MM.1S (cell line): Measurements from ENCODE around the gene RAB14.
A peak's percentile ranks its signal among the peaks of the same experiment; 100 is the strongest.

Source experiments
- DNase-seq: peaks from one replicate; pipeline ENCODE4 v3.0.0-alpha.2; 2015
- H2AFZ ChIP-seq: fragments of 300-600 bp; sonication (generic); 2 replicates; pipeline ENCODE4 v1.6.0; 2016; ENCODE audit warnings: antibody characterized with exemption, low read length
- H3F3A ChIP-seq: fragments of 300-600 bp; sonication (generic); 2 replicates; pipeline ENCODE4 v1.6.1; 2016; ENCODE audit warnings: mild to moderate bottlenecking, antibody characterized with exemption, low read length, moderate library complexity, mixed read lengths; ENCODE audit not compliant: insufficient read depth
- H3K27ac ChIP-seq: fragments of 300-600 bp; sonication (generic); 2 replicates; pipeline ENCODE4 v1.5.1; 2016; ENCODE audit warnings: mild to moderate bottlenecking, low read length
- H3K27me3 ChIP-seq: fragments of 300-600 bp; sonication (generic); replicated peaks from 2 replicates; pipeline ENCODE4 v1.6.0; 2016; ENCODE audit warnings: low read length; ENCODE audit not compliant: insufficient read depth
- H3K36me3 ChIP-seq: fragments of 300-600 bp; sonication (generic); replicated peaks from 2 replicates; pipeline ENCODE4 v1.6.1; 2016; ENCODE audit warnings: mild to moderate bottlenecking, low read length, mixed read lengths; ENCODE audit not compliant: insufficient read depth
- H3K4me1 ChIP-seq: fragments of 300-600 bp; sonication (generic); 2 replicates; pipeline ENCODE4 v1.6.1; 2016; ENCODE audit warnings: low read length, mixed read lengths
- H3K4me2 ChIP-seq: fragments of 300-600 bp; sonication (generic); 2 replicates; pipeline ENCODE4 v1.6.0; 2016; ENCODE audit warnings: low read depth, low read length
- H3K4me3 ChIP-seq: fragments of 300-600 bp; sonication (generic); 2 replicates; pipeline ENCODE4 v1.5.1; 2016; ENCODE audit warnings: low read length, mixed read lengths
- H3K79me2 ChIP-seq: fragments of 300-600 bp; sonication (generic); 2 replicates; pipeline ENCODE4 v1.6.1; 2016; ENCODE audit warnings: mixed run types, low read length, mixed read lengths
- H3K9ac ChIP-seq: fragments of 300-600 bp; sonication (generic); 2 replicates; pipeline ENCODE4 v1.6.1; 2016; ENCODE audit warnings: low read length, mixed read lengths
- H3K9me2 ChIP-seq: fragments of 300-600 bp; sonication (generic); replicated peaks from 2 replicates; pipeline ENCODE4 v1.6.1; 2016; ENCODE audit warnings: mild to moderate bottlenecking, low read length, mixed read lengths; ENCODE audit not compliant: insufficient read depth
- H3K9me3 ChIP-seq: fragments of 300-600 bp; sonication (generic); replicated peaks from 2 replicates; pipeline ENCODE4 v1.6.1; 2016; ENCODE audit warnings: mild to moderate bottlenecking, low read length, mixed read lengths; ENCODE audit not compliant: insufficient read depth
- H4K20me1 ChIP-seq: fragments of 300-600 bp; sonication (generic); 2 replicates; pipeline ENCODE4 v1.6.1; 2016; ENCODE audit warnings: mild to moderate bottlenecking, low read length, moderate library complexity, mixed read lengths; ENCODE audit not compliant: insufficient read depth
- EZH2 ChIP-seq: fragments of 300-600 bp; sonication (generic); optimal IDR thresholded peaks from 2 replicates; pipeline ENCODE3; 2017; ENCODE audit warnings: low read depth, mild to moderate bottlenecking, antibody characterized with exemption, low read length, mixed read lengths
- EZH2phosphoT487 ChIP-seq: fragments of 300-600 bp; sonication (generic); IDR thresholded peaks from 2 replicates; pipeline ENCODE4 v1.6.1; 2018; ENCODE audit warnings: antibody characterized with exemption, low read length
- TF ChIP-seq, protein P1 (sequence below): fragments of 300-600 bp; sonication (generic); IDR thresholded peaks from 2 replicates; pipeline ENCODE4 v1.5.1; 2016; ENCODE audit warnings: antibody characterized with exemption, low read length, mixed read lengths

Gene RAB14

DNA sequence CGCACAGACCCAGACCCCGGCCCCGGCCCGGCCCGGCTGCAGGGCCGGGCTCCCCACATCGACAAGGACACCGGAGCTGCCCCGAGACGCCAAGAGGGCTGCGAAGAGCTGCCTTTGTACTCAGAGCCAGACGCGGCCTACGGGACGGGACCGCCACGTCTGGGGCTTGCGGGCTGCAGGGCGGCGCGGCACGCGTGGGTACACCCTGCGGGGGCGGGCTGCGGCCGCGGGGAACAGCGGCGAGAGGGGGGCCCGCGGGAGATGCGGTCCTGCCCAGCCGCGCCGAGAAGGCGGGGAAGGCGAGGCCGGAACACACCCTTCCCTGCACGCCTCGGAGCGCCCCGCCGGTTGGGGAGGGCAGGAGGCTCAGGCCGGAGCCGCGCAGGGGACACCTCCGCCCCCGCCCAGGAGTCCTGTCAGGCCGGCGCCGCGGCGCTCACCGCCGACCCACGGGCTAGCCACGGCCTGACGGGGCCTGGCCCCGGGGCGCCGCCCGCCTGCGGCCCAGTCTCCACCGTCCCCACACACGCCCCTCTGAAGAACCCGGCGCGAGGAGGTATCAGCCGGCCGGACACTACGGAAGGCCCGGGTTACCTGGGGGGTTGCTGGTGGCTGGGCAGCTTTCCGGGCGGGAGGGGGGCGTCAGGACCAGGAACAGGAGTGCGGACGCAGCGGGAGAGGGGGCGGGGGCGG lies 478 bp downstream of the RAB14 start:
- peak overlapping the region; percentile 69 for H2AFZ ChIP-seq
- peaks cover 4% of the 10 kb centered on the region for H3F3A ChIP-seq
- H3K36me3 ChIP-seq = no peaks in the 10 kb centered on the region
- H3K9ac ChIP-seq = peak overlapping the region; percentile 82
- peaks cover 57% of the 10 kb centered on the region for H3K79me2 ChIP-seq
- H3K4me2 ChIP-seq = peak overlapping the region; percentile 82
- peaks cover 47% of the 10 kb centered on the region for H4K20me1 ChIP-seq
- peak overlapping the region; percentile 80 for H3K27ac ChIP-seq
- peak; percentile 59 for DNase-seq
- no peaks in the 10 kb centered on the region for H3K9me2 ChIP-seq
- H3K4me3 ChIP-seq = peak overlapping the region; percentile 71
- H3K27me3 ChIP-seq = no peaks in the 10 kb centered on the region
- H3K9me3 ChIP-seq = no peaks in the 10 kb centered on the region
- H3K4me1 ChIP-seq = peaks cover 29% of the 10 kb centered on the region
- TF ChIP-seq EZH2phosphoT487 (no peak), EZH2 (no peak)
- TF ChIP-seq, protein P1, sequence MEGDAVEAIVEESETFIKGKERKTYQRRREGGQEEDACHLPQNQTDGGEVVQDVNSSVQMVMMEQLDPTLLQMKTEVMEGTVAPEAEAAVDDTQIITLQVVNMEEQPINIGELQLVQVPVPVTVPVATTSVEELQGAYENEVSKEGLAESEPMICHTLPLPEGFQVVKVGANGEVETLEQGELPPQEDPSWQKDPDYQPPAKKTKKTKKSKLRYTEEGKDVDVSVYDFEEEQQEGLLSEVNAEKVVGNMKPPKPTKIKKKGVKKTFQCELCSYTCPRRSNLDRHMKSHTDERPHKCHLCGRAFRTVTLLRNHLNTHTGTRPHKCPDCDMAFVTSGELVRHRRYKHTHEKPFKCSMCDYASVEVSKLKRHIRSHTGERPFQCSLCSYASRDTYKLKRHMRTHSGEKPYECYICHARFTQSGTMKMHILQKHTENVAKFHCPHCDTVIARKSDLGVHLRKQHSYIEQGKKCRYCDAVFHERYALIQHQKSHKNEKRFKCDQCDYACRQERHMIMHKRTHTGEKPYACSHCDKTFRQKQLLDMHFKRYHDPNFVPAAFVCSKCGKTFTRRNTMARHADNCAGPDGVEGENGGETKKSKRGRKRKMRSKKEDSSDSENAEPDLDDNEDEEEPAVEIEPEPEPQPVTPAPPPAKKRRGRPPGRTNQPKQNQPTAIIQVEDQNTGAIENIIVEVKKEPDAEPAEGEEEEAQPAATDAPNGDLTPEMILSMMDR = no peak

DNA sequence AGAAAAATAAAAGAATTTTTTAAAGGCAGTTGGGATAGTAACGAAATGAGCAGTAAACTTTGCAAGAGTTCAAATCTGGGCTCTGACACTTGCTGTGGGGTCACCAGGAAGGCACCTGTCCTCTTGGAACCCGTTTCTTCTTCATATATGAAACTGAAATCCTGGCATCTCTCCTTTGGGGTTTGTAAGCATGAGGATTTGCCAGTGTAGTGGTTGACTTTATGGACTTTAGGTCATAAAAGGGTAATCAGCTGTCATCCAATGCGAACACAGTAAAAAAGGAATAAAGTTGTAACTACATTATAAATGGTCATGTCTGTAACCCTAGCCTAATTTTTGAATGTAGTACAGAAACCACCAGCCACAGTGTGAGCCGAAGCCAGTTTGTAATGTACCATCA lies 1.3 kb downstream of the RAB14 start:
- Histone ChIP-seq H3K9me3 (no peaks in the 10 kb centered on the region), H3K36me3 (no peaks in the 10 kb centered on the region), H3K9ac (peak overlapping the region; percentile 82; the same call in 1 of the 2 replicates), H3K79me2 (peaks cover 65% of the 10 kb centered on the region), H3F3A (peaks cover 4% of the 10 kb centered on the region), H2AFZ (no peak overlapping the region), H4K20me1 (peaks cover 56% of the 10 kb centered on the region), H3K9me2 (no peaks in the 10 kb centered on the region), H3K4me3 (peak overlapping the region; percentile 71), H3K27ac (peak overlapping the region; percentile 6; the same call in 1 of the 2 replicates), H3K4me2 (peak overlapping the region; percentile 82), H3K27me3 (no peaks in the 10 kb centered on the region), H3K4me1 (peaks cover 29% of the 10 kb centered on the region)
- no peak for DNase-seq
- TF ChIP-seq EZH2phosphoT487 = no peak

DNA sequence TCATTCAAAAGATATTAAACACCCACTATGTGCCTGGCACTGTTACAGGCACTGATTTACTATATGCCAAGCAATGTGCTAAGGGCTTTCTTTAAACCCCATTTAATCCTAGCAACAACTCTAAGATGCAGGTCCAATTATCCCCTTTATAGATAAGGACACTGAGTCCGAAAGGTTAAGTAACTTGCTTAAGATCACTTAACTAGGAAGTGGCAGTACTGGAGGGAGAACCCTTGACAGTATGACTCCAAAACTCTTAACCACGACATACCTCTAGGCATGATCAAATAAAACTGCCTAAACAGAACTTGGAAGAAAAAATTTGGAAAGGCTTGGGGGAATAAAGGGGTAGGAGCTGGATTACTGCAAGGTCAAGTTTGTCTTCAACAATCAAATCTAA lies 1.7 kb downstream of the RAB14 start:
- Histone ChIP-seq H3K4me1 (peaks cover 29% of the 10 kb centered on the region), H3K9me2 (no peaks in the 10 kb centered on the region), H3K27ac (no peak overlapping the region), H2AFZ (no peak overlapping the region), H3K4me2 (peak overlapping the region; percentile 82), H3K4me3 (peak overlapping the region; percentile 71), H3K9me3 (no peaks in the 10 kb centered on the region), H3K79me2 (peaks cover 69% of the 10 kb centered on the region), H4K20me1 (peaks cover 60% of the 10 kb centered on the region), H3K27me3 (no peaks in the 10 kb centered on the region), H3K36me3 (no peaks in the 10 kb centered on the region), H3K9ac (peak overlapping the region; percentile 82; the same call in 1 of the 2 replicates), H3F3A (peaks cover 4% of the 10 kb centered on the region)
- TF ChIP-seq, protein P1 = no peak
- TF ChIP-seq EZH2phosphoT487 (no peak), EZH2 (no peak)
- DNase-seq = no peak

DNA sequence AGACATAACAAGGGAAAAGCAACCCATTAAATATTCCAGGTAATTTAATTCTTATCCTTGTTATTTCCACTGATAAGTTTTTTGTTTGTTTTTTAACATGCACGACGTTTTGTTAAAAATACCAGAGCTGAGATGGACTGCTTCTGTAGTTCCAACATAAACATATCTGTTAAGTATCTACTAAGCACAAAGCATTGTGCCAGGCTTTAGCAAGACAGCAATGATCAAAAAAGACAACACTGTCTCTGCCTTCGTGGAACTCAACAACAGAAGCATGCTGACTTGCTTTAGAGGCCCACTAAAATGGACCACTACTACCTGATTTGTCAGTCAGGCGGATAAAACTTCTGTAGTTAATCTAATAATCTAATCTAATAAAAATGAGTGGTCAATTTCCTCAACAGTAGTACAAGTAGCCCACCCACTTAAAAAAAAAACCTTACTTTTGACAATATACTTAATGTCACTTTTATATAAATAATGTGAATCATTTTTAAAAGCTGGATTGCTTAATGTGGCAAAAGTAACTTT lies 3.1 kb downstream of the RAB14 start:
- Histone ChIP-seq H3K36me3 (no peaks in the 10 kb centered on the region), H3K79me2 (peaks cover 83% of the 10 kb centered on the region), H3K4me1 (peaks cover 29% of the 10 kb centered on the region), H2AFZ (no peak overlapping the region), H3K4me3 (peak overlapping the region; percentile 2; the same call in 1 of the 2 replicates), H4K20me1 (peaks cover 73% of the 10 kb centered on the region), H3K27me3 (no peaks in the 10 kb centered on the region), H3F3A (peaks cover 4% of the 10 kb centered on the region), H3K9ac (no peak overlapping the region), H3K27ac (no peak overlapping the region), H3K9me3 (no peaks in the 10 kb centered on the region), H3K4me2 (peak overlapping the region; percentile 82; the same call in 1 of the 2 replicates), H3K9me2 (no peaks in the 10 kb centered on the region)
- TF ChIP-seq EZH2 (no peak), EZH2phosphoT487 (no peak)
- TF ChIP-seq, protein P1 = no peak
- DNase-seq = no peak
